PFSK-1 (cell line): ENCODE data around the gene SUCLG1.

ENCODE experiments used
- POLR2AphosphoS5 ChIP-seq: IDR thresholded peaks from 2 replicates; pipeline ENCODE4 v1.6.1; 2012; ENCODE audit warnings: low read depth, mild to moderate bottlenecking, control low read depth, low read length, moderate library complexity
- REST ChIP-seq, 2 experiments: IDR thresholded peaks; 2 replicates each; pipeline versions ENCODE4 v1.6.1 to v1.8.0; 2011 to 2012; ENCODE audit warnings: low read depth in 2 of 2, low read length in 2 of 2, control low read depth in 1 of 2, inconsistent platforms in 1 of 2, mild to moderate bottlenecking in 1 of 2, moderate library complexity in 1 of 2; ENCODE audit not compliant: insufficient read depth in 1 of 2
- SIN3A ChIP-seq: IDR thresholded peaks from 2 replicates; pipeline ENCODE4 v1.6.1; 2012; ENCODE audit warnings: mild to moderate bottlenecking, low read length, moderate library complexity, borderline replicate concordance; ENCODE audit not compliant: insufficient read depth
- TAF1 ChIP-seq: IDR thresholded peaks from 2 replicates; pipeline ENCODE4 v1.6.1; 2012; ENCODE audit warnings: low read length, control low read depth, borderline replicate concordance; ENCODE audit not compliant: insufficient read depth

- no peak for TF ChIP-seq REST (IDR thresholded peaks at IDR 0.05; ENCODE audit: insufficient read depth in 1 of 2, low read depth in 2 of 2, low read length in 2 of 2)
- TF ChIP-seq POLR2AphosphoS5: no peak
- no peak for TF ChIP-seq TAF1
- TF ChIP-seq SIN3A: no peak
Measured at GRCh38 chr2:84478867-84479266, 19.8 kb upstream of the SUCLG1 start.
